AG04449 (cell line): ENCODE data around the gene FNBP1.
"Not testable (repeated sequence)": the region's sequence is repeated elsewhere in the genome, so short reads cannot be mapped to it uniquely, and the experiment has no call there.

Experiments used
- CTCF ChIA-PET: fragments of 350-600 bp; formaldehyde crosslinking; extraction: SDS; loops from one replicate; lab custom pipeline; 2021; ENCODE audit warnings: antibody characterized with exemption; lab: Yijun Ruan, JAX
- POLR2A ChIA-PET: fragments of 400-600, 350-600 bp; formaldehyde crosslinking; extraction: SDS; loops from one replicate; lab custom pipeline; 2020; ENCODE audit warnings: antibody characterized with exemption, inconsistent platforms; lab: Yijun Ruan, JAX
- DNase-seq: peaks from one replicate; pipeline ENCODE4 v3.0.0-alpha.2; 2010; ENCODE audit warnings: low read depth, low spot score
- H3K4me3 ChIP-seq: 2 replicates; pipeline ENCODE4 v1.5.1; 2011; ENCODE audit warnings: low read depth, mild to moderate bottlenecking, control low read depth, low read length
- CTCF ChIP-seq: IDR thresholded peaks from one replicate; pipeline ENCODE4 v1.5.1; 2011; ENCODE audit warnings: mild to moderate bottlenecking, moderate library complexity, low read length, control low read depth, inconsistent platforms; ENCODE audit not compliant: insufficient read depth; ENCODE audit errors: missing control alignments

The FNBP1 gene

GRCh38 chr9:129894120-129894823, 148.7 kb downstream of the FNBP1 start:
- DNase-seq = no peak
- no peak for TF ChIP-seq CTCF
- ChIA-PET CTCF (interaction anchor here (0.8 to 1.5 kb wide), 2 partner anchors 9 to 11 kb away, joined by 3 read pairs; no protein-coding TSS in a partner anchor), POLR2A (no interaction called here)
- no peak overlapping the region for H3K4me3 ChIP-seq

DNA sequence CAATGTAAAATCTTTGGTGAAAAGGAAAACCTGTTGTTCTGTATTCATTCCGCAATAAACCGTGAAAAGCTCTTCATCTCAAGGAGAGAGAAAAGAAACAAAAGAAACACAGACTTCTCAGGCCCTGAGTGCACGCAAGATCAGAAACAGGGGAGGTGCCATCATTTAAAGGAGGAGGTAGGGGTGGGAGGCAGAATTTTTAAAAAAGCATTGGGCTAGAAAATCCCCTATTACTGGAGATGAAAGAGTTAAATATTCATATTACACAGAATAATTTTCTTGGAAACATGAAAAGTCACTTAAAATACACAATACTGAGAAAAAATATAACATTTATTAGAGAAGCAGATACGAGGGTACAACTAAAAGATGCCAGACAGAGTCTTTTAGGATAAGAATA, 151.4 kb downstream of the FNBP1 start:
- POLR2A ChIA-PET = no interaction called here
- no peak for TF ChIP-seq CTCF
- CTCF ChIA-PET = interaction anchor here (0.8 kb wide), 1 partner anchor 150 kb away, joined by 3 read pairs; no protein-coding TSS in a partner anchor
- no peak for DNase-seq
- no peak overlapping the region for H3K4me3 ChIP-seq

DNA sequence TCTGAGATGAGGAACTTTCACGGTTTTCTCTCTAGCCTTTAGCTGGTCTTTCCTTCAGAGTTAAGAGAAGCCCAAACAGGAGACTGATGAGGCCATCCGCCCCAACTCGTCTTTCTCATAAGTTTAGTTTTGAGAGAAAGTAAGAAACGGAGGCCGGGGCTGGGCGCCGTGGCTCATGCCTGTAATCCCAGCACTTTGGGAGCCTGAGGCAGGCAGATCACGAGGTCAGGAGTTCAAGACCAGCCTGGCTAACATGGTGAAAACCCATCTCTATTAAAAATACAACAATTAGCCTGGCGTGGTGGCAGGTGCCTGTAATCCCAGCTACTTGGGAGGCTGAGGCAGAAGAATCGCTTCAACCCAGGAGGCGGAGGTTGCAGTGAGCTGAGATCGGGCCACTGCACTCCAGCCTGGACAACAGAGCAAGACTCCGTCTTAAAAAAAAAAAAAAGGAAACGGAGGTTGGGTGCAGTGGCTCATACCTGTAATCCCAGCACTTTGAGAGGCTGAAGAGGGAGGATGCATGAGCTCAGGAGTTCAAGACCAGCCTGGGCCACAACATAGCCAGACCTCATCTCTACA, 152.2 kb downstream of the FNBP1 start:
- CTCF ChIA-PET = interaction anchor here (0.8 kb wide), 1 partner anchor 151 kb away, joined by 3 read pairs; no protein-coding TSS in a partner anchor
- POLR2A ChIA-PET, DNase-seq, H3K4me3 ChIP-seq: not testable (repeated sequence)

DNA sequence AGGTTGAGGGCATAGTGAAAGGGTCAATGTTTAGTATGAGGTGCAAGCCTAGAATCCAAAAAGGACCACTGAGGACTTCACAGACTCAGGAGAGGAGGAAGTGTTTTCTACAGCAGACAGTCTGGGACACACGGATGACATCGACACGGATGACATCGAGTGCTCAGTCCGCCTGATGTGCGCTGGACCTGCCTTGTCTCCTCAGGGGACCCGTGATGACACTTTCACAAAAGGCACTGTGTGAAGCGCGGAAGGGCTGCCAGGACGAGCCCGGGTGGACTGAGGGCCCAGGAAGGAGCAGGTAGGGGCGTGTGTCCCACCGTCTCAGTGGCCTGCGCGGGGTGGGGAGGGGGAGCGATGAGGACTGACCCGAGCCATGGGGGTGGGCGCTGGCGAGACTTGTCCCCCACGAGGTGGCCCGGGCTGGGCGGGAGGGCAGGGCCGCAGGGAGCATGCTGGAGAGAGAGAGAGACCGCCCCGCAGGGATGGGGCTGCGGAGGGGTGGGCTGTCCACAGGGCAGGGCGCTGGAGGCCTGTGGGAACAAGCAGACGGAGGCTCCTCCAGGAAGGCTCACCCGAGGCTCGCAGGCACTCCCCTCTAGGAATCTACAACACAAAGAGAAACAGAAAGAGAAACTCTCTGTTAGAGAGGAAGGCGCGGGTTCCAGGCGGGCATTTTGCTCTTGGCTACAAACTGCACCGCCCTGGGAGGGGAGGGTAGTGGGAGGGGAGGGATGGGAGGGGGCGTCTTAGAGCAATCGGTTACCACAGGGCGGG, 152.9 kb downstream of the FNBP1 start:
- ChIA-PET POLR2A (no interaction called here), CTCF (no interaction called here)
- DNase-seq = no peak
- H3K4me3 ChIP-seq = no peak overlapping the region
- TF ChIP-seq CTCF = no peak

DNA sequence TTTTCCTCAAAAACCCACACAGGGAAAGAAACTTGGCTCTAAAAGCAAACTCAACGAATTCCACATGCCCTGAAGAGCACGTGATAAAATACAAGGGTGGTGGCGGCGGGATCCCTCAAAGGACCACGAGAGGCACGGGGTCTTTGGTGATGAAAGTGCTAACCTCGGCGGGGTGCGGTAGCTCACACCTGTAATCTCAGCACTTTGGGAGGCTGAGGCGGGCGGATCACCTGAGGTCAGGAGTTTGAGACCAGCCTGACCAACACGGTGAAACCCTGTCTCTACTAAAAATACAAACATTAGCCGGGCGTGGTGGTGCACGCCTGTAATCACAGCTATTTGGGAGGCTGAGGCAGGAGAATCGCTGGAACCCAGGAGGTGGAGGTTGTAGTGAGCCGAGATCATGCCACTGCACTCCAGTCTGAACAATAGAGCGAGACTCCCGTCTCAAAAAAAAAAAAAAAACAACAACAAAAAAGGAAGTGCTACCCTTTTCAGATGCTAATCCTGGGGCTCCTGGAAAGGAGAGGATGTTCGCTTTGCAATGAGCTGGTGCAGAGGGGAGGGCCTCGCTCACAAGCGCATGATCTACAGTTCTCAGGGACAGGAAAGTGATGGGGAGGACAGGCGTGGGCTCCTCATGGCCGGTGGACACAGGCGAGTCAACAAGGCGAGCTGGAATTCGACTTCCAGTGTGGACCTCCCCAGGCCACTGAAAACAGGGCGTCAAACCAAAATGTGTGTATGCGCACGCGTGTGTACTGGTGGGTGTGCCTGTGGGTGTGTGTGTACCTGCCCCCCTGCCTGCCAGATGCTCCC, 153.7 kb downstream of the FNBP1 start:
- CTCF ChIA-PET = interaction anchor here (0.9 to 4.6 kb wide), 5 partner anchors 8 to 218 kb away, joined by 3 to 44 read pairs (median 3); partner anchors contain the start of gene FNBP1
- POLR2A ChIA-PET = no interaction called here
- no peak for DNase-seq
- no peak for TF ChIP-seq CTCF
- H3K4me3 ChIP-seq = no peak overlapping the region

DNA sequence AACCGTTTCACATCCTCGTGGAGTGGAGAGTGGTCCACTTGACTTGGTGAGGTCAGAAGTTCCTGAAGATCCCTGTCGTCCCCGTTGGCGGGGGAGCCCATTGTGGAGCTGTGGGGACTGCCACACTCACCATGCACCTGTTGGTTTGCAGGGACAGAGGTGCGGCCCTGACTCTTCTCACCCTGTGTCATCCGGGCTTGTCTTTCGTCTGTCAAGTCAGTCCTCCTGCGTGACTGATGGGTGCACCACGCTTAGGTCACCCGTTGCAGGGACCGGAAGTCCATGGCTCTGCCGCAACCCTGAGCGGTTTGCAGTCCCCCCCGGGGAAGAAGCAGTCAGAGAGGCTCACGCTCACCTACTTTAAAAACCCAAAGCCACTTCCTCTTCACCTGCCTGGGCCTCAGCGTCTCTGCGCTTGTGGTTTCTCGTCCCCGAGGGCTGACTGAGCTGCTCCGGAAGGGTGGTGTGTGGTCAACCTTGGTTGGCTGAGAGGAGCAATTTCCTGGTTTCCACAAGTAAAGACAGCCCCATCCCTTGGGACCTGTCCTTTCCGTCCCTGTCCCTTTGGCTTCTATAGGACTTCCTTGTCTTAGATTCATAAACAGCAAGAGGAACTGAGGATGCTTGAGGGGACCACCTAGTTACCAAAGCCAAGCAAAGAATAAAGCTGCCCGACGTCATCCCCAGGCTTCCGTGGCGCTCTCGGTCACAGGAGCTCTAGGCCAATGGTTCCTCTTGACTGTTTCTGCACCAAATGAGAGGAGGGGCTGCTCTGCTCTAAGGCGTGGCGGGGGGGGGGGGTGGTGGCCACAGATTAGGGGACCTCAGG, 154.5 kb downstream of the FNBP1 start:
- ChIA-PET POLR2A (no interaction called here), CTCF (interaction anchor here (0.7 to 4.6 kb wide), 11 partner anchors 9 to 258 kb away, joined by 3 to 44 read pairs (median 4); partner anchors contain the start of gene FNBP1)
- DNase-seq = no peak
- no peak for TF ChIP-seq CTCF
- H3K4me3 ChIP-seq = no peak overlapping the region
